ENCODE results near the gene KCTD3.

- TF ChIP-seq CTCF (IDR thresholded peaks at IDR 0.05) (no peak), POLR2A (IDR thresholded peaks at IDR 0.05) (no peak)
Measured at GRCh38 chr1:215521279-215521678, 45.8 kb upstream of the KCTD3 start.

All from right lobe of liver (tissue), 4 donors.